ENCODE measurements around the gene MPST. TPM values are rescaled to one million over a fixed set of nuclear protein-coding genes. Genes with fewer than 3 reads are reported as not detected.

The MPST gene
- total RNA-seq, 1 experiment from 2014 or later, result 73.0 TPM

GRCh38 chr22:36977401-36977861, 42.1 kb upstream of the MPST start:
- Mint-ChIP-seq H3K36me3 (ENCODE audit: insufficient read depth, unreplicated experiment) (peaks cover 10% of the 10 kb centered on the region), H3K4me3 (ENCODE audit: low read depth, unreplicated experiment) (peak overlapping the region; percentile 72), H3K9me3 (ENCODE audit: low read depth, unreplicated experiment) (no peaks in the 10 kb centered on the region), H3K27ac (ENCODE audit: unreplicated experiment) (peak overlapping the region; percentile 58), H3K4me1 (ENCODE audit: low read depth, unreplicated experiment) (peaks cover 14% of the 10 kb centered on the region), H3K27me3 (ENCODE audit: unreplicated experiment) (peaks cover 85% of the 10 kb centered on the region)
- CTCF ChIA-PET, result interaction anchor here (0.6 to 3.5 kb wide), 10 partner anchors 38 to 430 kb away, joined by 3 to 16 read pairs (median 4); partner anchors contain the start of gene IFT27
- BruUV-seq (replicated peaks), result no TSS peak
- peak; percentile 74 for DNase-seq
- intact Hi-C loops (cut with micrococcal nuclease; ENCODE audit: unreplicated experiment), result loop anchor here (5.0 kb wide), 1 partner anchor 105 kb away; no protein-coding TSS in a partner anchor
- no peak for TF ChIP-seq CTCF (IDR thresholded peaks at IDR 0.05; ENCODE audit: unreplicated experiment)

GRCh38 chr22:36977947-36978660, 41.4 kb upstream of the MPST start:
- CTCF ChIA-PET, result interaction anchor here (0.6 to 3.5 kb wide), 9 partner anchors 37 to 431 kb away, joined by 3 to 16 read pairs (median 5); partner anchors contain the start of gene IFT27
- peak overlapping the region; percentile 72 for H3K4me3 Mint-ChIP-seq (ENCODE audit: low read depth, unreplicated experiment)
- peaks cover 10% of the 10 kb centered on the region for H3K36me3 Mint-ChIP-seq (ENCODE audit: insufficient read depth, unreplicated experiment)
- peak overlapping the region; percentile 58 for H3K27ac Mint-ChIP-seq (ENCODE audit: unreplicated experiment)
- no TSS peak for BruUV-seq (replicated peaks)
- H3K9me3 Mint-ChIP-seq (ENCODE audit: low read depth, unreplicated experiment), result no peaks in the 10 kb centered on the region
- intact Hi-C loops (cut with micrococcal nuclease; ENCODE audit: unreplicated experiment), result loop anchor here (2.0 to 5.0 kb wide), 2 partner anchors 106 to 197 kb away; no protein-coding TSS in a partner anchor
- peak; percentile 91 for DNase-seq
- TF ChIP-seq CTCF (IDR thresholded peaks at IDR 0.05; ENCODE audit: unreplicated experiment), result peak; percentile 91
- H3K27me3 Mint-ChIP-seq (ENCODE audit: unreplicated experiment), result peaks cover 85% of the 10 kb centered on the region
- H3K4me1 Mint-ChIP-seq (ENCODE audit: low read depth, unreplicated experiment), result peaks cover 14% of the 10 kb centered on the region

- Mint-ChIP-seq H3K4me3 (ENCODE audit: low read depth, unreplicated experiment) (no peak overlapping the region), H3K36me3 (ENCODE audit: insufficient read depth, unreplicated experiment) (peaks cover 10% of the 10 kb centered on the region), H3K27ac (ENCODE audit: unreplicated experiment) (no peak overlapping the region), H3K9me3 (ENCODE audit: low read depth, unreplicated experiment) (no peaks in the 10 kb centered on the region), H3K4me1 (ENCODE audit: low read depth, unreplicated experiment) (peaks cover 14% of the 10 kb centered on the region), H3K27me3 (ENCODE audit: unreplicated experiment) (peaks cover 87% of the 10 kb centered on the region)
- no peak for TF ChIP-seq CTCF (IDR thresholded peaks at IDR 0.05; ENCODE audit: unreplicated experiment)
- CTCF ChIA-PET, result interaction anchor here (0.7 to 3.5 kb wide), 3 partner anchors 72 to 196 kb away, joined by 3 to 16 read pairs (median 6); partner anchors contain the start of gene KCTD17
- DNase-seq, result no peak
- no TSS peak for BruUV-seq (replicated peaks)
- intact Hi-C loops (cut with micrococcal nuclease; ENCODE audit: unreplicated experiment), result loop anchor here (2.0 to 5.0 kb wide), 2 partner anchors 107 to 198 kb away; no protein-coding TSS in a partner anchor
Observed at GRCh38 chr22:36979016-36979910, 40.3 kb upstream of the MPST start.

GRCh38 chr22:36981247-36981775, 38.2 kb upstream of the MPST start:
- Mint-ChIP-seq H3K9me3 (ENCODE audit: low read depth, unreplicated experiment) (no peaks in the 10 kb centered on the region), H3K27ac (ENCODE audit: unreplicated experiment) (no peak overlapping the region), H3K4me1 (ENCODE audit: low read depth, unreplicated experiment) (peaks cover 14% of the 10 kb centered on the region), H3K27me3 (ENCODE audit: unreplicated experiment) (peaks cover 74% of the 10 kb centered on the region), H3K4me3 (ENCODE audit: low read depth, unreplicated experiment) (no peak overlapping the region), H3K36me3 (ENCODE audit: insufficient read depth, unreplicated experiment) (peaks cover 10% of the 10 kb centered on the region)
- TF ChIP-seq CTCF (IDR thresholded peaks at IDR 0.05; ENCODE audit: unreplicated experiment), result no peak
- no peak for DNase-seq
- CTCF ChIA-PET, result interaction anchor here (0.6 to 1.3 kb wide), 3 partner anchors 107 to 1454 kb away, joined by 3 to 5 read pairs (median 4); no protein-coding TSS in a partner anchor
- intact Hi-C loops (cut with micrococcal nuclease; ENCODE audit: unreplicated experiment), result no loop called here
- no TSS peak for BruUV-seq (replicated peaks)
